ENCODE data around the gene FURIN.
"Not testable (repeated sequence)": the region's sequence is repeated elsewhere in the genome, so short reads cannot be mapped to it uniquely, and the experiment has no call there.

Gene FURIN

GRCh38 chr15:90868261-90868689 lies at the start of gene FURIN:
Gene FURIN, plus strand, starts transcription at chr15:90868588. Its CDS starts 7,153 bp downstream, at chr15:90875741.
- Histone ChIP-seq H3K9ac (ENCODE audit: low read depth, low read length) (no peak within 1 kb of the TSS), H3K36me3 (ENCODE audit: control insufficient read depth, insufficient read depth, low read length) (no peaks in the 10 kb centered on the region), H3K9me3 (ENCODE audit: control insufficient read depth, insufficient read depth, low read length) (no peaks in the 10 kb centered on the region), H3K27me3 (ENCODE audit: control insufficient read depth, insufficient read depth, low read length) (no peaks in the 10 kb centered on the region), H3K4me1 (ENCODE audit: control insufficient read depth, insufficient read depth, low read length) (peaks cover 33% of the 10 kb centered on the region), H3K4me3 (ENCODE audit: low read depth, low read length) (no peak within 1 kb of the TSS)

GRCh38 chr15:90819390-90819789 lies 49.0 kb upstream of the FURIN start:
- no peak overlapping the region for H3K4me3 ChIP-seq (ENCODE audit: low read depth, low read length)
- no peak overlapping the region for H3K9ac ChIP-seq (ENCODE audit: low read depth, low read length)
- no peaks in the 10 kb centered on the region for H3K9me3 ChIP-seq (ENCODE audit: control insufficient read depth, insufficient read depth, low read length)
- H3K27me3 ChIP-seq (ENCODE audit: control insufficient read depth, insufficient read depth, low read length) = no peaks in the 10 kb centered on the region
- peaks cover 11% of the 10 kb centered on the region for H3K4me1 ChIP-seq (ENCODE audit: control insufficient read depth, insufficient read depth, low read length)
- no peaks in the 10 kb centered on the region for H3K36me3 ChIP-seq (ENCODE audit: control insufficient read depth, insufficient read depth, low read length)

- peaks cover 11% of the 10 kb centered on the region for H3K4me1 ChIP-seq (ENCODE audit: control insufficient read depth, insufficient read depth, low read length)
- H3K4me3 ChIP-seq (ENCODE audit: low read depth, low read length) = no peak overlapping the region
- H3K27me3 ChIP-seq (ENCODE audit: control insufficient read depth, insufficient read depth, low read length) = no peaks in the 10 kb centered on the region
- H3K9ac ChIP-seq (ENCODE audit: low read depth, low read length) = no peak overlapping the region
- H3K9me3 ChIP-seq (ENCODE audit: control insufficient read depth, insufficient read depth, low read length) = no peaks in the 10 kb centered on the region
- no peaks in the 10 kb centered on the region for H3K36me3 ChIP-seq (ENCODE audit: control insufficient read depth, insufficient read depth, low read length)
Observed at GRCh38 chr15:90819850-90820249, 48.5 kb upstream of the FURIN start.

- Histone ChIP-seq H3K9ac (ENCODE audit: low read depth, low read length) (no peak overlapping the region), H3K36me3 (ENCODE audit: control insufficient read depth, insufficient read depth, low read length) (no peaks in the 10 kb centered on the region), H3K27me3 (ENCODE audit: control insufficient read depth, insufficient read depth, low read length) (no peaks in the 10 kb centered on the region), H3K4me1 (ENCODE audit: control insufficient read depth, insufficient read depth, low read length) (peaks cover 11% of the 10 kb centered on the region), H3K9me3 (ENCODE audit: control insufficient read depth, insufficient read depth, low read length) (no peaks in the 10 kb centered on the region), H3K4me3 (ENCODE audit: low read depth, low read length) (no peak overlapping the region)
Observed at GRCh38 chr15:90820481-90820880, 47.9 kb upstream of the FURIN start.

- Histone ChIP-seq H3K9me3 (ENCODE audit: control insufficient read depth, insufficient read depth, low read length) (no peaks in the 10 kb centered on the region), H3K4me3 (ENCODE audit: low read depth, low read length) (no peak overlapping the region), H3K4me1 (ENCODE audit: control insufficient read depth, insufficient read depth, low read length) (peaks cover 3% of the 10 kb centered on the region), H3K27me3 (ENCODE audit: control insufficient read depth, insufficient read depth, low read length) (no peaks in the 10 kb centered on the region), H3K36me3 (ENCODE audit: control insufficient read depth, insufficient read depth, low read length) (no peaks in the 10 kb centered on the region), H3K9ac (ENCODE audit: low read depth, low read length) (no peak overlapping the region)
Observed at GRCh38 chr15:90822204-90822955, 46.0 kb upstream of the FURIN start.

GRCh38 chr15:90823455-90823974 lies 44.9 kb upstream of the FURIN start:
- no peaks in the 10 kb centered on the region for H3K9me3 ChIP-seq (ENCODE audit: control insufficient read depth, insufficient read depth, low read length)
- H3K9ac ChIP-seq (ENCODE audit: low read depth, low read length) = no peak overlapping the region
- no peak overlapping the region for H3K4me3 ChIP-seq (ENCODE audit: low read depth, low read length)
- no peaks in the 10 kb centered on the region for H3K27me3 ChIP-seq (ENCODE audit: control insufficient read depth, insufficient read depth, low read length)
- H3K36me3 ChIP-seq (ENCODE audit: control insufficient read depth, insufficient read depth, low read length) = no peaks in the 10 kb centered on the region
- peaks cover 2% of the 10 kb centered on the region for H3K4me1 ChIP-seq (ENCODE audit: control insufficient read depth, insufficient read depth, low read length)

GRCh38 chr15:90825115-90825899 lies 43.1 kb upstream of the FURIN start:
- not testable (repeated sequence) for H3K4me1 ChIP-seq (ENCODE audit: control insufficient read depth, insufficient read depth, low read length); H3K4me3 ChIP-seq (ENCODE audit: low read depth, low read length); H3K36me3 ChIP-seq (ENCODE audit: control insufficient read depth, insufficient read depth, low read length); H3K9me3 ChIP-seq (ENCODE audit: control insufficient read depth, insufficient read depth, low read length); H3K27me3 ChIP-seq (ENCODE audit: control insufficient read depth, insufficient read depth, low read length); H3K9ac ChIP-seq (ENCODE audit: low read depth, low read length)

GRCh38 chr15:90826206-90826885 lies 42.0 kb upstream of the FURIN start:
- H3K9ac ChIP-seq (ENCODE audit: low read depth, low read length); H3K27me3 ChIP-seq (ENCODE audit: control insufficient read depth, insufficient read depth, low read length); H3K4me3 ChIP-seq (ENCODE audit: low read depth, low read length); H3K4me1 ChIP-seq (ENCODE audit: control insufficient read depth, insufficient read depth, low read length); H3K9me3 ChIP-seq (ENCODE audit: control insufficient read depth, insufficient read depth, low read length); H3K36me3 ChIP-seq (ENCODE audit: control insufficient read depth, insufficient read depth, low read length): not testable (repeated sequence)

- Histone ChIP-seq H3K4me1 (ENCODE audit: control insufficient read depth, insufficient read depth, low read length) (peaks cover 2% of the 10 kb centered on the region), H3K9me3 (ENCODE audit: control insufficient read depth, insufficient read depth, low read length) (no peaks in the 10 kb centered on the region), H3K9ac (ENCODE audit: low read depth, low read length) (no peak overlapping the region), H3K36me3 (ENCODE audit: control insufficient read depth, insufficient read depth, low read length) (no peaks in the 10 kb centered on the region), H3K4me3 (ENCODE audit: low read depth, low read length) (no peak overlapping the region), H3K27me3 (ENCODE audit: control insufficient read depth, insufficient read depth, low read length) (no peaks in the 10 kb centered on the region)
Observed at GRCh38 chr15:90826886-90827435, 41.4 kb upstream of the FURIN start.

GRCh38 chr15:90828111-90828510 lies 40.3 kb upstream of the FURIN start:
- Histone ChIP-seq H3K9me3 (ENCODE audit: control insufficient read depth, insufficient read depth, low read length) (no peaks in the 10 kb centered on the region), H3K9ac (ENCODE audit: low read depth, low read length) (no peak overlapping the region), H3K36me3 (ENCODE audit: control insufficient read depth, insufficient read depth, low read length) (no peaks in the 10 kb centered on the region), H3K27me3 (ENCODE audit: control insufficient read depth, insufficient read depth, low read length) (no peaks in the 10 kb centered on the region), H3K4me3 (ENCODE audit: low read depth, low read length) (no peak overlapping the region), H3K4me1 (ENCODE audit: control insufficient read depth, insufficient read depth, low read length) (peaks cover 2% of the 10 kb centered on the region)

GRCh38 chr15:90829126-90829525 lies 39.3 kb upstream of the FURIN start:
- Histone ChIP-seq H3K4me1 (ENCODE audit: control insufficient read depth, insufficient read depth, low read length) (peaks cover 3% of the 10 kb centered on the region), H3K9ac (ENCODE audit: low read depth, low read length) (no peak overlapping the region), H3K4me3 (ENCODE audit: low read depth, low read length) (no peak overlapping the region), H3K36me3 (ENCODE audit: control insufficient read depth, insufficient read depth, low read length) (no peaks in the 10 kb centered on the region), H3K9me3 (ENCODE audit: control insufficient read depth, insufficient read depth, low read length) (no peaks in the 10 kb centered on the region), H3K27me3 (ENCODE audit: control insufficient read depth, insufficient read depth, low read length) (no peaks in the 10 kb centered on the region)
